Stimulated activated CD4-positive, alpha-beta T cell treated with anti-CD3 and anti-CD28 coated beads, Interleukin-4, amount 100 ng/mL, for 24 hours (primary cell): ENCODE measurements around the gene SLC7A7.
A peak's percentile ranks its signal among the peaks of the same experiment; 100 is the strongest.
"Not testable (repeated sequence)": the region's sequence is repeated elsewhere in the genome, so short reads cannot be mapped to it uniquely, and the experiment has no call there.

Source experiments
- DNase-seq: peaks from one replicate; pipeline ENCODE4 v3.0.0-alpha.2; 2020

Gene SLC7A7

GRCh38 chr14:22786685-22787084 lies 28.6 kb downstream of the SLC7A7 start:
- DNase-seq: no peak

- no peak for DNase-seq
These were observed 33.8 kb downstream of the SLC7A7 start for GRCh38 chr14:22781301-22781991.

- DNase-seq: no peak
These were observed 34.3 kb downstream of the SLC7A7 start for GRCh38 chr14:22780941-22781300.

- no peak for DNase-seq
These were observed 35.0 kb downstream of the SLC7A7 start for GRCh38 chr14:22780105-22780679.

GRCh38 chr14:22778084-22778483 lies 37.2 kb downstream of the SLC7A7 start:
- DNase-seq: no peak

- not testable (repeated sequence) for DNase-seq
These were observed 38.4 kb downstream of the SLC7A7 start for GRCh38 chr14:22776849-22777248.

GRCh38 chr14:22776215-22776614 lies 39.0 kb downstream of the SLC7A7 start:
- DNase-seq: no peak

- DNase-seq: no peak
These were observed 41.1 kb downstream of the SLC7A7 start for GRCh38 chr14:22774011-22774706.

- DNase-seq: no peak
These were observed 41.8 kb downstream of the SLC7A7 start for GRCh38 chr14:22773162-22774010.

- DNase-seq: no peak
These were observed 42.5 kb downstream of the SLC7A7 start for GRCh38 chr14:22772725-22773124.

- DNase-seq: no peak
These were observed 44.6 kb downstream of the SLC7A7 start for GRCh38 chr14:22770481-22771187.

- no peak for DNase-seq
These were observed 45.9 kb downstream of the SLC7A7 start for GRCh38 chr14:22769369-22769768.

GRCh38 chr14:22768947-22769346 lies 46.3 kb downstream of the SLC7A7 start:
- DNase-seq: no peak

- no peak for DNase-seq
These were observed 48.0 kb downstream of the SLC7A7 start for GRCh38 chr14:22767323-22767589.

- peak; percentile 97 for DNase-seq
These were observed 48.5 kb downstream of the SLC7A7 start, which contains the start of gene OXA1L for GRCh38 chr14:22766457-22767322. OXA1L (plus strand) TSS chr14:22766688; CDS start chr14:22766702, 14 bp downstream.

- no peak for DNase-seq
These were observed 50.9 kb downstream of the SLC7A7 start for GRCh38 chr14:22764382-22764781.

- DNase-seq: no peak
These were observed 53.5 kb downstream of the SLC7A7 start for GRCh38 chr14:22761734-22762133.

GRCh38 chr14:22757972-22758650 lies 57.1 kb downstream of the SLC7A7 start:
- DNase-seq: not testable (repeated sequence)

GRCh38 chr14:22753586-22753985 lies 61.6 kb downstream of the SLC7A7 start:
- DNase-seq: no peak

- no peak for DNase-seq
These were observed 62.8 kb downstream of the SLC7A7 start for GRCh38 chr14:22752422-22752821.

GRCh38 chr14:22748631-22749068 lies 66.6 kb downstream of the SLC7A7 start:
- DNase-seq: no peak
